GM12801 (cell line): Measurements from ENCODE around the gene SYNPR.

ENCODE experiments used
- CTCF ChIP-seq: IDR thresholded peaks from one replicate; pipeline ENCODE4 v1.5.1; 2011; ENCODE audit warnings: control low read depth; ENCODE audit not compliant: insufficient read length; ENCODE audit errors: extremely low read depth

SYNPR gene

GRCh38 chr3:63508771-63509170 lies 230.7 kb downstream of the SYNPR start:
- TF ChIP-seq CTCF = no peak

GRCh38 chr3:63513791-63514190 lies 235.7 kb downstream of the SYNPR start:
- TF ChIP-seq CTCF = no peak

GRCh38 chr3:63514678-63515077 lies 236.6 kb downstream of the SYNPR start:
- no peak for TF ChIP-seq CTCF

GRCh38 chr3:63519426-63519825 lies 241.3 kb downstream of the SYNPR start:
- no peak for TF ChIP-seq CTCF

- TF ChIP-seq CTCF = no peak
Measured at GRCh38 chr3:63521657-63522056, 243.5 kb downstream of the SYNPR start.

GRCh38 chr3:63523100-63523499 lies 245.0 kb downstream of the SYNPR start:
- no peak for TF ChIP-seq CTCF

GRCh38 chr3:63528325-63529000 lies 250.4 kb downstream of the SYNPR start:
- no peak for TF ChIP-seq CTCF

GRCh38 chr3:63532521-63532920 lies 254.4 kb downstream of the SYNPR start:
- no peak for TF ChIP-seq CTCF
